ENCODE measurements around the gene SAMD8. TPM values are rescaled to one million over a fixed set of nuclear protein-coding genes. Genes with fewer than 3 reads are reported as not detected.

The SAMD8 gene
- total RNA-seq, 1 donor from 2014 or later: 14.9 TPM

DNA sequence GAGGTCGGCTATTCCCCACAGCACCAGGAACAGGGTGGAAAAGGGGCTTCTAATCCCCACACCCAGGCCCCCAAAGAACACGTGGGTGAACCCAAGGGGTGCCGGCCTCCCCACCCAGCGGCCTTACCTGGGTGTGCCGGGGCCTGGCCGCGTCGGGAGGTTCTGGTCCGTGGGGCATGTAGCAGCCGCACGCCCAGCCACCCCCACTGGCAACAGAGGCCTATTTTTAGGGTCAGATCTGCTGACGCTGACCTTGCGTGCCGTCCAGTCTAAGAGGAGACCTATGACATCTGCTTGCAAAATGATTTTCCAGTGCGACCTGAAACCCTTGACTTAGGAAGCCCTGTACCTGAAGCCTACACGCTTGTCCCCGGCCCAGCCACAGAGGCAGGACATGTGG, 38.0 kb upstream of the SAMD8 start:
- no peaks in the 10 kb centered on the region for H3K9me3 Mint-ChIP-seq

DNA sequence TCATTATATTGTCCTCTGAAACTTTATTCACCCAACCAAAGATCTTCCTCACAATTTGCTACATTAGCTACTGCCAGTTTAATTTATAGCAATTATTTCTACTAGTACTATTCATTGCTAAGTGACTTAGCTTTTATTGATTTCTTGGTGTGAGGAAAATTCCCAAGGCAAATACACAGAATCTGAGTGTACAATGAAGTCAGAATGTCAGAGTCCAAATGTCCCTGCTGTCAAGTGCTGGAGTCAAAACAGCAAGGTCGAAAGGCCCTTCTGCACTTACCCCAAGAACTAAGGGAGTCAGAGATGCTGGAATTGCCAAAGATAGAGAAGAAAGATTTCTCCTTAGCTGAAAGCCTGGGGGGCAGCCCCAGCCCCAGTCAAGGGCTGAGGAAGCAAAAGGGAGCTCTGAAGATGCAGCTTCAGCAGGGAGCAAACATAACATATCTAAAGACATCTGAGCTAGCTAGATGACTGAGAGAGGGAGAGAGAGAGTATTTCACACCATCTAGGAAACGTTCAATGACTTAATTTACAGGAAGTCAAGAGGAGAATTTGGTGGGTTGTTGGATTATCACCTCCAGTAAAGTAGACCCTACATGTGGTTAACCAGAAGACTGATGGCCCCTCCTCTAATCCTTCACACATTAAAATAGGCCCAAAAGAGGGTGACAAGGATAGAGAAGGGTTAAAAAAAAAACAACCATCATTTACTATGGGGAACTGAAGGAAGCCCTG, 36.6 kb upstream of the SAMD8 start:
- DNase-seq (ENCODE audit: low spot score): no peak
- no peak overlapping the region for H3K4me3 Mint-ChIP-seq (ENCODE audit: low read depth)
- H3K27me3 Mint-ChIP-seq (ENCODE audit: low read depth): no peaks in the 10 kb centered on the region
- no peak overlapping the region for H3K27ac Mint-ChIP-seq
- H3K36me3 Mint-ChIP-seq (ENCODE audit: low read depth): no peaks in the 10 kb centered on the region
- intact Hi-C loops (cut with micrococcal nuclease): no loop called here
- no peaks in the 10 kb centered on the region for H3K9me3 Mint-ChIP-seq
- peaks cover 7% of the 10 kb centered on the region for H3K4me1 Mint-ChIP-seq (ENCODE audit: low read depth)

More for the DNA sequence above, 38.0 kb upstream of the SAMD8 start:
- H3K4me3 Mint-ChIP-seq (ENCODE audit: low read depth): no peak overlapping the region
- no peaks in the 10 kb centered on the region for H3K36me3 Mint-ChIP-seq (ENCODE audit: low read depth)
- peaks cover 7% of the 10 kb centered on the region for H3K4me1 Mint-ChIP-seq (ENCODE audit: low read depth)
- intact Hi-C loops (cut with micrococcal nuclease): no loop called here
- no peaks in the 10 kb centered on the region for H3K27me3 Mint-ChIP-seq (ENCODE audit: low read depth)
- no peak for DNase-seq (ENCODE audit: low spot score)
- H3K27ac Mint-ChIP-seq: no peak overlapping the region

DNA sequence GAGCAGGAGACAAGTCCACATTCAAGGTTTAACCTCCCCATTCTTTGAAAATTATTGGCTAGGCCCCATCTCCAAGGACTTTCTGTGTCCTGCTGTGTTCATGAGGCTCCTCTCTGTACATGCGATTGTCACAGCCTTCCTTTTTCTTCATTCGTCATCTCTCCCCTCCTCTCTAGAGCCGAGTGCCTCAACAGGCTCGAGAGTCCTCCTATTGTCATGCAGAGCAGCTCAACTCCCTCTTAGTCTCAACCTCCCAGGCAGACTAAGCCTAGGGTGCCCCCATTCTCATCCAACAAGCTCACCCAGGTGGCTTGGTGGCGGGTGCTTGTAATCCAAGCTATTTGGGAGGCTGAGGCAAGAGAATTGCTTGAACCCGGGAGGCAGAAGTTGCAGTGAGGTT, 35.1 kb upstream of the SAMD8 start:
- DNase-seq (ENCODE audit: low spot score): no peak
- H3K36me3 Mint-ChIP-seq (ENCODE audit: low read depth): no peaks in the 10 kb centered on the region
- H3K9me3 Mint-ChIP-seq: peaks cover 3% of the 10 kb centered on the region
- H3K4me1 Mint-ChIP-seq (ENCODE audit: low read depth): peaks cover 5% of the 10 kb centered on the region
- no peaks in the 10 kb centered on the region for H3K27me3 Mint-ChIP-seq (ENCODE audit: low read depth)
- intact Hi-C loops (cut with micrococcal nuclease): no loop called here
- H3K27ac Mint-ChIP-seq: no peak overlapping the region
- H3K4me3 Mint-ChIP-seq (ENCODE audit: low read depth): no peak overlapping the region

DNA sequence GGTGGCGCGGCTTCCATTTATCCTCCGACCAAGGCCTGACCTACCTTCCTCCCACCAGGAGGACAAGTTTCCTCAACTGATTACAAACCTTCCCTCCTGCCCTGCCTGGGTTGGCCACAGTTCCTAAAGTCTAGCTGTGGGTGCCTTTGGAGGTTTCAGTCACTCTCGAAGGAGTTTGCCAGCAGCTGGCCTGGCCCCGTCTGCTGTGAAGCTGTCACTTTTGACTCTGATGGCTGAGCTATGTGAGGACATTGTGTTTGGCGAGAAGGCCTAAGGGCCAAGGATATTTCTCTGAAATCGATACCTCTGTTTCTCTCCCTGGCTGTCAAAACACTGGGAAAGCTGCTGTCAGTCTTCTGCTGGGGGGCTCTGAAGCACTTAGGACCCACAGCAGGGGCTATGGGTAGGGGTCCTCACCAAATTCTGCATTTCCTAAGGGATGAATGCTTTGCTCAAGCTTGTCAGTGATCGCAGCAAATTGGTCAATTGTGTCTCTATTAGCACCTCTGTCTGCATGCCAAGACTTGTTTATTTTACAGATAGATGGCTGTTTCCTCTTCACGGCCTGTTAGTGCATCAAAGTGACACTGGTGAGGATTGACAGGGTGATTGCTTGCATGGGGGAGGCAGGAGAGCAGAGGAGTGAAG, 31.9 kb upstream of the SAMD8 start:
- no peak overlapping the region for H3K27ac Mint-ChIP-seq
- no peak for DNase-seq (ENCODE audit: low spot score)
- no peak overlapping the region for H3K4me3 Mint-ChIP-seq (ENCODE audit: low read depth)
- H3K36me3 Mint-ChIP-seq (ENCODE audit: low read depth): no peaks in the 10 kb centered on the region
- H3K9me3 Mint-ChIP-seq: peaks cover 5% of the 10 kb centered on the region
- intact Hi-C loops (cut with micrococcal nuclease): no loop called here
- H3K27me3 Mint-ChIP-seq (ENCODE audit: low read depth): no peaks in the 10 kb centered on the region
- H3K4me1 Mint-ChIP-seq (ENCODE audit: low read depth): peaks cover 5% of the 10 kb centered on the region

DNA sequence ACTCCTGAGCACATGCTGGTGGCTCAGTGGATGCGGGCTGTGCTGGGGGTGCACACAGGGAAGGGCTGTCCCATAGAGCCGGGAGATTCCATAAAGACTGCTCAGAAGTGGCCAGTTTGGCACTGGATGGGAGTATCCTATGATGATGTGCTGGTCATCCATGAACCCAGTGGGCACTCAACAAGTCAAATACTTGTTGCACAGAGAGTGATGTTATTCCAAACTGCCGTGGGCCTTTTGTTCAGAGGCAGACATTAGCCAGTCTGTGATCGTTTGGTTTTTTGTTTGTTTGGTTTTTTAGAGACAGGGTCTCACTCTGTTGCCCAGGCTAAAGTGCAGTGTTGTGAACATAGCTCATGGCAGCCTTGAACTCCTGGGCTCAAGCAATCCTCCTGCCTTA, 30.9 kb upstream of the SAMD8 start:
- no peak overlapping the region for H3K27ac Mint-ChIP-seq
- intact Hi-C loops (cut with micrococcal nuclease): no loop called here
- DNase-seq (ENCODE audit: low spot score): no peak
- no peaks in the 10 kb centered on the region for H3K4me1 Mint-ChIP-seq (ENCODE audit: low read depth)
- H3K27me3 Mint-ChIP-seq (ENCODE audit: low read depth): no peaks in the 10 kb centered on the region
- H3K9me3 Mint-ChIP-seq: peaks cover 5% of the 10 kb centered on the region
- no peak overlapping the region for H3K4me3 Mint-ChIP-seq (ENCODE audit: low read depth)
- H3K36me3 Mint-ChIP-seq (ENCODE audit: low read depth): no peaks in the 10 kb centered on the region

DNA sequence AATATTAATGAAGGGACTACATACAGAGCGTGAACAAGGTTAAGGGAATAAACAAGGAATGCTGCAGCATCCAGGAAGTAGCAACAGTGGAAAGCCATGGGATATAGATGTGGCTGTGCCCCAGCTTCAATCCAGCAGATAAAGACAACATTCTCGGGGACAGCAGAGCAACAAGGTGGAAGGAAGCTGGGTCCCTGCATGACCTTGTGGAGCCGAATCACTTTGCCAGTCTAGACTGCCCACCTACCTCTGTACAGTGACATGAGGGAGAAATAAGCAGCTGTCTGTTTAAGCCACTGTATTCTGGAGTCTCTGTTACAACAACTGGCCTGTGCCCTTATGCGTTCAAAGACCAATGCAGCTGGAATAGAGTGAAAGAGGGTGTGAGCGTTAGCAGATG, 30.1 kb upstream of the SAMD8 start:
- H3K27me3 Mint-ChIP-seq (ENCODE audit: low read depth): no peaks in the 10 kb centered on the region
- H3K4me1 Mint-ChIP-seq (ENCODE audit: low read depth): no peaks in the 10 kb centered on the region
- peaks cover 5% of the 10 kb centered on the region for H3K9me3 Mint-ChIP-seq

DNA sequence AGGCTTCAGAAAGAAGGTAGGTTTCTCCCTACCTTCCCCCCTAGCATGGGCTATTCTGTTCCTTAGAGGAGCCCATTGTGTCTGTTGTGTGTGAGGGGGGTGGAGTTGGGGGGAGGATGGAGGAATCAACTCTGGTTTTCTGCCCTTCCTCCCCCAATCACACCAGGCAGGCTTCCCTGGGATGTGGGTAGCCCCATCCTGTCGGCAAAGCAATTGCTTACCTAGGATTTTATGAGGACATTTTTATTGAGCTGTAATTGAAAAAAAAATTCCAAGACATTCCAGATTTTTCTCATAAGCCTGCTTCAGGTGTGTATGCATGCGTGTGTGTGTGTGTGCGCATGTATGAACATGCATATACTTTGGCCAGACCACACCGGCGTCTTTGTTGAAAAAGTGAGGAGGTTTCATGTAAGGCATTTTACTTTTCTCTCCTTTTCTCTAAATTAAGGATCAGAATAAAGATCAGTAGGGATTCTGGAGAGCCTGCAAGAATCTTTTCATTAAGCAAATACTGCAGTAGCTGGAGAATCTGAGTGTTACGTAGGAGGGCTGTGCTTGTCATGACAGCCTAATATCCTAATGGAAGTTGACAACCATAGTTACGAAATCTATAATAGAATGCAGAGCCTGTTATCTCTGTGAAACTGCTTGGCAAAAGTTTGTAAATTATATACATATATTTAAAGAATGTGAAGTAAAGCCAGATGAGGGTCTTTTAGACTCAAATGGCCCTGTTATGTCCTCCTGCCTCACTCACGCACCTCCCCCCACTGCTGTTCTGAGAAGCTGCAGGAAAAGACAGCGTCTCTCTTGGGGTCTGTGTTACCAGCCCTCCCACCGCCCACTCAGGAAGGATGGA, 27.3 kb upstream of the SAMD8 start:
- Mint-ChIP-seq H3K27me3 (ENCODE audit: low read depth) (no peaks in the 10 kb centered on the region), H3K36me3 (ENCODE audit: low read depth) (no peaks in the 10 kb centered on the region), H3K27ac (no peak overlapping the region), H3K4me1 (ENCODE audit: low read depth) (no peaks in the 10 kb centered on the region), H3K4me3 (ENCODE audit: low read depth) (no peak overlapping the region), H3K9me3 (peaks cover 5% of the 10 kb centered on the region)
- intact Hi-C loops (cut with micrococcal nuclease): no loop called here
- no peak for DNase-seq (ENCODE audit: low spot score)

More for the DNA sequence above, 30.1 kb upstream of the SAMD8 start:
- no peaks in the 10 kb centered on the region for H3K36me3 Mint-ChIP-seq (ENCODE audit: low read depth)
- DNase-seq (ENCODE audit: low spot score): no peak
- H3K27ac Mint-ChIP-seq: no peak overlapping the region
- intact Hi-C loops (cut with micrococcal nuclease): no loop called here
- no peak overlapping the region for H3K4me3 Mint-ChIP-seq (ENCODE audit: low read depth)

DNA sequence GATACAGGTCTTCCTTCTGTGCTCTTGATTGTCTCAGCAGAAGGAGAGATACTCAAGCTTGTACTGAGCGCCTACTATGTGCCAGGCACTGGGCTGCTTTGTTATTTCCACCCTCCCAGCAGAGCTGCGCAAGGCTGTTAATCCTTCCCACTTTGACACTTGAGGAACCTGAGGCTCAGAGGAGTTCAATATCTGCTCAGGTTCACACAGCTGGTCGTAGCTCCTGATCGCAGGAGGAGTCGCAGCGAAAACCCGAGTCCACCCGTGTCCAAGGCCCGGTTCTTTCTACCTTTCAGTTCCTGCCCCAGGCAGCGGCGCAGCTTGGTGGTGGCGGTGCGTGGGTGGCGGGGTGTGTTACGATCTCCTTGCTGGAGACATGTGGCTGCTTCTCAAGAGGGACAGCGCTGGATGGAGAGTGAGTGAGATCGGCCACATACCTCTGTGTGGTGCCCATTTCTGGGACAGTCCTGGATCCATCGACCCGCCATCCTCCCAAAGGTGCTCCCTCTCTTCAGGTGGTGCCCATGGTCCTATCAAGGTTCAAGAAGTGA, 26.5 kb upstream of the SAMD8 start:
- Mint-ChIP-seq H3K4me1 (ENCODE audit: low read depth) (no peaks in the 10 kb centered on the region), H3K27ac (no peak overlapping the region), H3K9me3 (peaks cover 5% of the 10 kb centered on the region), H3K27me3 (ENCODE audit: low read depth) (no peaks in the 10 kb centered on the region), H3K4me3 (ENCODE audit: low read depth) (no peak overlapping the region), H3K36me3 (ENCODE audit: low read depth) (no peaks in the 10 kb centered on the region)
- no peak for DNase-seq (ENCODE audit: low spot score)
- intact Hi-C loops (cut with micrococcal nuclease): no loop called here

DNA sequence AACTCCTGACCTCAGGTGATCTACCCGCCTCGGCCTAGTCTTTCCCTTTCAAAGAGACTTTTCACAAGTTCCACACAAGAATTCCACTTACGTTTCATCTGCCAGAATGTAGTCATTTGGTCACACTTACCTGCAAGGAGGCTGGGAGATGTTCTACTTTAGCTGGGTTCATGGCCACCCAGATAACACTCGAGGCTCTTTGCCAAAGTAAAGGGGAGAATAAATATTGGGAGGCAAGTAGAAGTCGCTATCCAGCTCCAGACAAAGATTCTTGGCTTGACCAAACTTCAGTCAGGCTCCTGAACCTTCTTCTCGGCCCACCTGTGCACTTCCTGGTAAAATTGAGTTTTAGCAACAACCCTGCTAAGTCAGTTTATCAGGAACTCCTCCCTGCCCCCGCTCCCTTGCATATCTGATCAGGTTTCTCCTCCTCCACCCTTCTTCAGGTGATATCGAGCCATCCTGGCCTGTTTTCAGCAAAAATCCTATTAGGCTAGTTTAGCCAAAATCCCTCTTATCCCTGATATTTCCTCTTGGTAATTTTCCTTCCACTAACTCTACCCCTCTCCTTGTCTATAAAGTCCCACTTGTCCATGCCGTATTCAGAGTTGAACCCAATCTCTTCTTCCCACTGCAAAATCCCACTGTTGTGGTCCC, 25.1 kb upstream of the SAMD8 start:
- intact Hi-C loops (cut with micrococcal nuclease): no loop called here
- Mint-ChIP-seq H3K4me1 (ENCODE audit: low read depth) (no peaks in the 10 kb centered on the region), H3K27ac (no peak overlapping the region), H3K9me3 (peaks cover 2% of the 10 kb centered on the region), H3K36me3 (ENCODE audit: low read depth) (no peaks in the 10 kb centered on the region), H3K4me3 (ENCODE audit: low read depth) (no peak overlapping the region), H3K27me3 (ENCODE audit: low read depth) (no peaks in the 10 kb centered on the region)
- DNase-seq (ENCODE audit: low spot score): no peak

DNA sequence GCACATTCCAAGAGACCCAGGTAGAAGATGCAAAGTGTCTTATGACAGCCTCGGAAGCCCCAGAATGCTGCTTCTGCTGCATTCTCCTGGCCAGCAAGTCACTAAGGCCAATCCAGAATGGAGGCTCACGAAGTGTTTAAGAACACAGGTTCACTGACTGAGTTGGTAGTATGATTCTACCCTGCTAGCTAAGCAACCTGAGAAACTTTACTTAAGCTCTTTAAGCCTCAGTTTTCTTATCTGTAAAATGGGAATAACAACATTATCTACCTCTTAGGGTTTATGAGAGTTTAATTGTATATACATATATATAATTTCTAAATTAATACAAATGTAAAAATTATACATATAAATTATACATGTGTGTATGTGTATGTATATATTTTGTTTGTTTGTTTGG, 22.8 kb upstream of the SAMD8 start:
- Mint-ChIP-seq H3K27ac (no peak overlapping the region), H3K4me3 (ENCODE audit: low read depth) (no peak overlapping the region), H3K4me1 (ENCODE audit: low read depth) (no peaks in the 10 kb centered on the region), H3K9me3 (no peaks in the 10 kb centered on the region), H3K27me3 (ENCODE audit: low read depth) (no peaks in the 10 kb centered on the region), H3K36me3 (ENCODE audit: low read depth) (no peaks in the 10 kb centered on the region)
- DNase-seq (ENCODE audit: low spot score): no peak
- intact Hi-C loops (cut with micrococcal nuclease): no loop called here

DNA sequence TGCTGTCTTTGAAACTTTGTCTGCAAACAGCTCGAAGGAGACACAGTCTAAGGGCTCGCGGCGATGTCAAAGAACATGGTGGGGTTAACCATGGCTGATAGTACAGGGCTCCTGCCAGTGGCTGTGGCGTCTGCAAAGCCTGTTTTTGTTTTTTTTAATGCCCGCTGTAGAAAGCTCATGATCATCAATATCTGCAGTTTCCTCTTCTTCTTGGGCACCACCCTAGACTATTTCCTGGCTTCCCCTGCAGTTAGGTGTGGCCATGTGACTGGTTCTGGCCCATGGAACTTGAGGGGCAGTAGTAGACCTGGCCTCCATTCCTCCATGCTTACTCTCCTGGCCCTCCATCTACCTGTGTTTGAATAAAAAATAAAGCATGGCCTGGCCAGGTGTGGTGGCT, 21.8 kb upstream of the SAMD8 start:
- Mint-ChIP-seq H3K4me3 (ENCODE audit: low read depth) (no peak overlapping the region), H3K27me3 (ENCODE audit: low read depth) (no peaks in the 10 kb centered on the region), H3K36me3 (ENCODE audit: low read depth) (no peaks in the 10 kb centered on the region), H3K9me3 (no peaks in the 10 kb centered on the region), H3K27ac (no peak overlapping the region), H3K4me1 (ENCODE audit: low read depth) (no peaks in the 10 kb centered on the region)
- no peak for DNase-seq (ENCODE audit: low spot score)
- intact Hi-C loops (cut with micrococcal nuclease): no loop called here

DNA sequence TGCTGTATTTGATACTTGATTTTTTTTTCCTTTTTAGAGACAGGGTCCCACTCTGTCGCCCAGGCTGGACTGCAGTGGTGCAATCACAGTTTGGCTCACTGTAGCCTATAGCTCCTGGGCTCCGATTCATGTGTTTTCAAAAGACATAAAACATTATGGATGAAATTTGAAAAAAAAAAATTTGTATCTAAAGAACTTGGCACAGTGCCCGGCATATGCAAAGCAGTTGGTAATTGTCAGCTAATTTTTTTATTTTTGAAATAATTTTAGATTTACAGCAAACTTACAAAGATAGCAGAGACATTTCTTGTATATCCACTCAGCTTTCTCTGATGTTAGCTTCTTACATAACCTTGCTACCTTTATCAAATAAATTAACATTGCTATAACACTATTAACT, 20.3 kb upstream of the SAMD8 start:
- Mint-ChIP-seq H3K27me3 (ENCODE audit: low read depth) (no peaks in the 10 kb centered on the region), H3K4me3 (ENCODE audit: low read depth) (no peak overlapping the region), H3K9me3 (no peaks in the 10 kb centered on the region), H3K4me1 (ENCODE audit: low read depth) (no peaks in the 10 kb centered on the region), H3K36me3 (ENCODE audit: low read depth) (no peaks in the 10 kb centered on the region), H3K27ac (no peak overlapping the region)
- DNase-seq (ENCODE audit: low spot score): no peak
- intact Hi-C loops (cut with micrococcal nuclease): no loop called here

Data from activated T-helper 2 cell treated with anti-CD3 and anti-CD28 coated beads, Interferon-gamma antibody, Interleukin-2, Interleukin-4, amounts not matched to agents 10 μg/mL and 5 μg/mL and 100 μg/mL, durations not matched to agents 14 hours and 24 hours and 36 hours (primary cell).